Activated CD4-positive, alpha-beta T cell treated with anti-CD3 and anti-CD28 coated beads for 1 hour (primary cell): ENCODE measurements around the gene VAT1.
"Not testable (repeated sequence)": the region's sequence is repeated elsewhere in the genome, so short reads cannot be mapped to it uniquely, and the experiment has no call there.

Experiments
- DNase-seq: peaks from one replicate; pipeline ENCODE4 v3.0.0-alpha.2; 2020

VAT1 gene

DNA sequence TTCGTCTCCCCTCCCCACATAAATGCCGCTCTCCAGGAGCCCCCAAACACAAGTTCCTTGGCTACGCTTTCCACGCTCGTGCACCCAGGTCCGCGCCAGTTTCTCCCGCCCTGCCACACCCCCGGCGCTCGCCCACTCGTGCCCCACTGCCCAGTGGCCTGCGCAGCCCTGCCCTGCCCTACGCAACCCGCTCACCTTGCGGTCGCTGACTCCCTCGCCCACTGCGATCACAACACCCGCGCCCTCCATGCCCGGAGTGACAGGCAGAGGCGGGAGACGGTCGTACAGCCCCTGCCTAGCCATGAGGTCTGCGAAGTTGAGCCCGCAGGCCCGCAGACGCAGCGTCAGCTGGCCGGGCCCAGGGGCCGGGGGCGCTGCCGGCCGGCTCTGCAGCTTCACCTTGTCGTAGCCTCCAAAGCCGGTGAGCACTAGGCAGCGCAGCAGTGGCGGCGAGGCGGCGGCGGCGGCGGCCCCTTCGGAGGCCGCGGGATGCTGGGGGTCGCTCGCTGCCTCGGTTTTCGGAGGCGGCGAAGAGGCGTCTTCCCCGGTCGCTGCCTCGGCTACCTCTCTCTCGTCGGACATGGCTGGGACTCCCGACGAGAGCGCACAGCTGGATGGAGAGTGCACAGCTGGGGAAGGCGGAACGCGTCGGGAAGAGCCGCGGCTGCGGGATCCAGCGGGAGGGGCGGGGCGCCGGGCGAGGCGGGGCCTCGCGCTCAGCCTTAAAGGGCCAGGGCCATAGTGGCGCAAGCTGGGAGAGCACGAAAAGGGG is at the start of gene VAT1:
TSS of gene VAT1 (minus strand) at position 645 of the 772 bp plus-strand sequence. CDS start at position 582, 63 bp downstream.
- DNase-seq = peak; percentile 50

DNA sequence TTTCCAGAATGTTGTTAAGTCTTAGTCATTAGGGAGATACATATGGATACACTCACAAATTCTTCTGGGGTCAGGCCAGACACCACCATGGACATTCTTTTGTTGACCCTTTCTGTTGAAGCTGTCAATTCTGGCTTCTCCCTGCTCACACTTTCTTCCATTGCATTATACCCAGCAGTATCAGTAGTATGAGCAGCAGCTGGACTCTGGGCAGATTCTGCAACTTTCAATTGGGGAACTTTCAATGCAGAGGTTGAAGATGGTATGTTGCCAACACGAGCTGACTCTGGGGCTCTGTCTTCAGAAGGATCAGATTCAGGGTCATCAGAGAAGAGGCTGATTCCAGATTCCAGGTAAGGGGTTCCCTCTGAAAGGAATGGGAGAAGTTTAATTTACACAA is 48.7 kb upstream of the VAT1 start:
- no peak for DNase-seq

DNA sequence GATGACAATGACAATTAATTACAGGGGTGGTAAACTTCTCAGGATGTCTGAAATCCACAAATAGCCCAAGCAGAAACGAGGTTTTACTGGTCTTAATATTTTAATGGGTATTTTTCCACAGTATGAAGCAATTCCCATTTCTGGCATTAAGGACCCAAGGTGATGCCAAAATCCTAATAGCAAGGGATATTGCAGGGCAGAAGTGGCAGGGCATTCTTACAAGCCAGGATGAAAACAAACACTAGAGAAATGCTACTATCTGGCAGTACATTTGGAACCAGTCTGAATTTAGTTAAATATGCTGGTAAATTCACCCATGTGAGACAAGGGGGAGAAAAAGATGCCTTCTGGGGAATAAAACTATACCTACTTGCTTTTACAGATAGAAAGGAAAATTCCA is 48.1 kb upstream of the VAT1 start:
- no peak for DNase-seq

DNA sequence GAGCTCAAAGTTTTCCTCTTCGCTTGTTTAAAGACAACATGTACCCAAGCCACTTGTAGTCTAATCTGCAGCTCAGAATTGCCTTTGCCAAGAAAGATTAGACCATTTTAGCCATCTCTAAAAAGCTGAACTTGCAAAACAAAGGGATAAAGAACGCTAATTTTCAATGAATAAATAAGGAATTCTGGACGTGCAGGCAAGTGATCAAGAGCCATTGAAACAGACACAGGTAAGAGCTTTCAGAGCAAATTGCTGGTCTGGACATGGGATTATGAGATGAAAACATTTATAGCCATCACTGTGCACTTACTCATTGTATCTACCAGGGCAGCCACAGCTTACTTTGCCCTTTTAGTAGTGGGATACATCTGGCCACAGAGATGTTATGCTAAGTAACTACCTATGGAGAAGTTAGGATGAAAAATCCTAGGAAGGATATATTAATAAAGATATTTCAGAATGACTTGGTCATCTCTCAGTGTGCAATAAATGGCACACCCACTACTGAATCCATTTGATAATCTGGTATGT is 47.2 kb upstream of the VAT1 start:
- no peak for DNase-seq

DNA sequence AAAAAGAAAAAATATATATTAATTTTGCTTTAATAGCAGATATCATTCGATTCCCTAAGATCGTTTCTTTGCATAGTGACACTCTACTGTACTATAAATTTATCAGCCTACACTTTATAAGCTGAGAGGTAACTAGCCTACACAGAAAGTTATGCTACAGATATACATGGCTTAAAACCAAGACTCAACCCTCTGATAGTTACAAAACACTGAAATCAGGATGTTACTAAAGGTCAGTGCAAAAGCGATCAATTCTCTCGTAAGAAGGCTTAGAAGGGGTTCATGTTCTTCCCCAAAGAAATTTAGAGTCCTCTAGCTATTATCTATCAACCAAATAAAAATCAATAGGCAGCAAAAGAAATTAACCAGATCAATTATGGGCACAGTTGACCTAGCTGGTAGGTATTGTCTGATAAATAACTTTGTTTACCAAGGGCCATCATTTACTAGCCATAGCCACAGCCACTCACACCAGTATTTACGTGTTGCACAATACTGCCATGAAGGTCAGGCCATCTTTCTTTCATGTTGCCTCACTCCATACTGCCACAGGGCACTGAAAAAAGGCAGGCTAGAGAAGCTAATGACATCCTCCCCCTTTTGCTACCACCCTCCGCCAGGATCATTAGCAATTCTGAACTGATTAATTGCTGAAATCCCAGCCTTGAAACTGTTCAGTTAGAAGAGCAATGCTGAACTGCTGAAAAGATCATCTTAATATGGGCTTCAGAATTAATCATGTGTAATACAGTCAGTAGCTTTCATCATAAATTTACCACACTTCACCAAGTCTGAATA is 46.6 kb upstream of the VAT1 start:
- no peak for DNase-seq

DNA sequence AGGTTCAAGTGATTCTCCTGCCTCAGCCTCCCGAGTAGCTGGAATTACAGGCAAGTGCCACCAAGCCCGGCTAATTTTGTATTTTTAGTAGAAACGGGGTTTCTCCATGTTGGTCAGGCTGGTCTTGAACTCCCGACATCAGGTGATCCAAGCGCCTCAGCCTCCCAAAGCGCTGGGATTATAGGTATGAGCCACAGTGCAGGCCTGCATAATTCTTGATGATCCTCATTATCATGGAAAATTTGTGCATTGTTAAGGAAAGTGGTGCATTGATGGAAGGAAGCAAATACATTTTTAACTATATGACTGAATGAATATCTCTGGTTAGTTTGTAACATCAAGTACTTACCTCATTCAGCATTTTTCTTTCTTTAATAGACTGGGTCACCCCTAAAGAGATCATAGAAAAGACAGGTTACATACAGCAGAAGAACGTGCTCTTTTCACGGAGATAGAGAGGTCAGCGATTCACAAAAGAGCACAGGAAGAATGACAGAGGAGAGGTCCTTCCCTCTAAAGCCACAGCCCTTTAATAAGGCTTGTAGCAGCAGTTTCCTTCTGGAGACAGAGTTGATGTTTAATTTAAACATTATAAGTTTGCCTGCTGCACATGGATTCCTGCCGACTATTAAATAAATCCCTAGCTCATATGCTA is 40.9 kb upstream of the VAT1 start:
- no peak for DNase-seq

DNA sequence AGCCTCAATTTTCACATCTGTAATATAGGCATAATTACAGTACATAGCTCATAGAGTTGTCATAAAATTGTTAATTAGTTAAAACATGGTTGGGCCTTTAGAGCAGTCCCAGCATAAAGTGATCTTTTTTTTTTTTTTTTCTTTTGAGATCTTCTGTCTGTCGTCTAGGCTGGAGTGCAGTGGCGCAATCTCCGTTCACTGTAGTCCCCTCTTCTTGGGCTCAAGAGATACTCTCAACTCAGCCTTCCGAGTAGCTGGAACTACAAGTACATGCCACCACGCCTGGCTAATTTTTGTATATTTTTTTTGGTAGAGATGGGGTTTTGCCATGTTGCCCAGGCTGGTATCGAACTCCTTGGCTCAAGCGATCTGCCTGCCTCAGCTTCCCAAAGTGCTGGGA is 33.9 kb upstream of the VAT1 start:
- no peak for DNase-seq

DNA sequence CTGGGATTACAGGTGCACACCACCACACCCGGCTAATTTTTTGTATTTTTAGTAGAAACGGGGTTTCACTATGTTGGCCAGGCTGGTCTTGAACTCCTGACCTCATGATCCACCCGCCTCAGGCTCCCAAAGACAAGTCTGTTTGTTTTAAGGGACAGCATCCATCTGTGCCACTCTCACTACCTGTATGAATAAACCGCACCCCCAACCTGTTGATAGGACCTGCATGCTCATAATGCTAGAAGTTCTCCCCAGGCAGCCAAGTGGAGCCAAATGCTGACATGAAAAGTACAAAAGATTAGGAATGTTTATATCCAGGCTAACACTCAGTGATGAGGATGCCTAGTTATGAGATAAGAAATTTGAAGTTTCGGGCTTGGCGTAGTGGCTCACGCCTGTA is 30.8 kb upstream of the VAT1 start:
- not testable (repeated sequence) for DNase-seq

DNA sequence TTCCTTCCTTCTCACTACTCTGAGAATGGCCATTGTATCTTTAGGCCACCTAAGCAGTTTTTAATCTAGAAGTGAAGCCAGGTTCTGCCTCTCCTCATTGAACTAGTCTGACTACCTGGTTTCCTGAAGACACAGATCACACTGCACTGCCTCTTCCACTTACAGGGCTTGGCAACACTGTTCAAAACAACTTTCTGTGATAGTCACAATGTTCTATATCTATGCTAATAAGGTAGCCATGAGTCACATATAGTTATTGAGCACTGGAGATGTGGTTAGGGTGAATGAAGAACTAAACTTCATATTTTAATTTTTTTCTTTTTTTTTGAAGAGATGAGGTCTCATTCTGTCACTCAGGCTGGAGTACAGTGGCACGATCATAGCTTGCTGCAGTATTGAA is 29.8 kb upstream of the VAT1 start:
- DNase-seq = no peak

DNA sequence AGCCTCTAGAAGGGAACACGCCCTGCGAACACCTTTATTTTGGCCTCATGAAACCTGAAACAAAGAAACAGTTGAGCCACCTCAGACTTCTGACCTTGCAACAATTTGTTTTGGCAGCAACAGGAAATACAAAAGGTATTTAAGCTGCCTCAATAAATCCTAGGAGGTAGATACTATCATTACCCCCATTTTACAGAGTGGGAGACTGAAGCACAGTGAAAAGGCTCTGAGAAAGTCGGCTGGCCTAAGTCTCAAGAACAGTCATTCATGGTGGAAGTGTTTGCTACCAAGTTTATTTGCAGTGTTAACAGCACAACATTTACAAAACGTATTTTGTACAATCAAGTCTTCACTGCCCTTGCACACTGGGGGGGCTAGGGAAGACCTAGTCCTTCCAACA is 21.8 kb upstream of the VAT1 start:
- no peak for DNase-seq

DNA sequence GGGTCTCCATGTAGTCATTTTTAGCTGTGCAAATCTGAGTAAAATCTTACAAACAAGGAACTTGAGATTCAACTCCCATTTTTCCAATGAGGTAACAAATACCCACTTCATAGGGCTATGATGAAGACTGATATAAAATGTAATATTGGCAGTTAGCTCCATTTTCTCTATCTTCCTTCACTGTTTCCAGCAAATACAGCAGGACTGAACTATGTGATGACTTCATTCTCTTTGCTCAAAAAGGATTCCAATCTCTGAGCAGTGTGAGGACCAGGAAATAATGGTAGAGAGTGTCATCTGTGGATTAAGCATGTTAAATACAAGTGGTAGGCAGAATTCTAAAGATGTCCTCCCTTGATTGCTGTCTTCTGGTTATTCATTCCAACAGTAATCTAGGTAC is 21.1 kb upstream of the VAT1 start:
- DNase-seq = no peak

DNA sequence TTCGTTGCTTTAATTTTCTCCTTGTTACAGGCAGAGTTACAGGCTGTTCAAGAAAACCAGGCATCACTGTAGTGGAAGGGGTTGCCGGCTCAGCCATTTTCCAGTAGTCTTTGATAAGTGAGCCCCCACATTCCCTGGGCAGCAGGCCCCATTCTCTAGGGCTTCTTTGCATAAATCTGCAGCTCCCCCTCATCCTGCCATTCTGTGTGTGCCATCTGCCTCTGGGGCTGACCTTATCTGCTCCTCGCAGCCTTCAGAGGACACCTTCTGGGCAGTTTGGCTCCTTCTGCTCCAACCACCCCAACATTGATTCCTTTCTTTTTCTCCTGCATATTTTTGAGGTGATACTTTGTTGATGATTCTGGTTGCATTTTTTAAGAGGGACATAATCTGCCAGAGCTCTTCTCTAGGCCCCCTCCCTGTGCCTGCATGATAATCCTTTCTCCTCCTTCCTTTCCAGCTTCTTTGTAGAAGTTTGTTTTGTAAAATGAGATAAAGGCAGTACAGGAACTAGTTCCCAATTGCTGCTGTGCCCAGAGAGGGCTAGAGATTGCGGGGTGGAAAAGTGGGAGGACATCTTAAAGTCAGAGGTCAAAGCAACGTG is 19.9 kb upstream of the VAT1 start:
- no peak for DNase-seq

DNA sequence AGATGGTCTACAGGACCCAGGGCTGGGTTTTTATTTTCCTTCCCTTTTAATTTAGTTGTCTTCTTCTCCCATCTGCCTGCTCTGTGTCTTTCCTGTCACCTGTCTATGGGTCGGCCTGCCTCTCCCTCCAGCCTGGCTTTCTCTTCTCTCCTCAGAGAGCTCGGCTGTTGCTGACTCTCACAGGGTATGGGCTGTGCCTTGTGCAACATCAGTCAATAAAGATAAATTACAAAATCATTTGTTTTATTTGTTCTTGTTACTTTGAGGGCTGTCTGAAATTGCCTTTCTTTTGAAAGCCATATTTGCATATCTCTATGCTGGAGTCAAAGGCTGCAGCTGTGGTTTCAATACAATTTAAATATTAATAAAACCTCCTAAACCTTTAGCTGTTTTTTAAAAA is 18.5 kb upstream of the VAT1 start:
- no peak for DNase-seq

DNA sequence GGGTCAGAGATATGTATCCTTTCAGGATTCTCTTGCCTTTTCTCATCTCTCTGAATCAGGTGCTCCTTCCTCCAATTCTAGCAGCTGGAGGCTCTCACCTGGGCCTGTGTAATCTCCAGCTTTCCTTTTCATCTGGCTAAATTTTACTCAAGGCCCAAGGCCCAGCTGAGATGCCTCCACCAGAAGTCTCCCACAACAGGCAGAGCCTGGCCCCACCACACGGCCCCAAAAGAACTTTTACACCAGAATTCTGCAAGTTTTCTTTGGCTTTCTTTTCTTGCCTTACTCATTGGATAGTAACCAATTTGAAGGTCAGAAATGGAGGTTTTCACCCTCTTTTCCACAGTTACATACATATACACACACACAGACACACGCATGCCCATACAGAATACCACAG is 17.5 kb upstream of the VAT1 start:
- DNase-seq = no peak

DNA sequence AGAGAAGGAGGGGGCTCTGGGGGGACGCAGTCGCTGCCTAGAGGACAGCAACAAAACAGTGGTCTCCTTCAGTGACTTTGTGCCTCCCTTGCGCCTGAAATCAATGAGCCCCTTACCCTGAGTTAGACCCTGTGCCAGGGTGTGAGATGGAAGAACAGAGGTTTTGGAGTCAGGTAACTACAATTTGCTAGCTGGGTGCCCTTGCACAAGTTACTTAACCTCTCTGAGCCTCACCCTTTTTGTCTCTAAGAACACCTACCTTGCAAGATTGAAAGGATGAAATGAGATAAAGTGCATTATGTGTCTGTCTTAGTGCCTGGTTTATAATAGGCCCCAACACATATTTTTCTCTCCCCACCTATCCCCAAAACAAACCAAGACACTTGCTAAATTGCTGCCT is 12.7 kb upstream of the VAT1 start:
- DNase-seq = no peak

DNA sequence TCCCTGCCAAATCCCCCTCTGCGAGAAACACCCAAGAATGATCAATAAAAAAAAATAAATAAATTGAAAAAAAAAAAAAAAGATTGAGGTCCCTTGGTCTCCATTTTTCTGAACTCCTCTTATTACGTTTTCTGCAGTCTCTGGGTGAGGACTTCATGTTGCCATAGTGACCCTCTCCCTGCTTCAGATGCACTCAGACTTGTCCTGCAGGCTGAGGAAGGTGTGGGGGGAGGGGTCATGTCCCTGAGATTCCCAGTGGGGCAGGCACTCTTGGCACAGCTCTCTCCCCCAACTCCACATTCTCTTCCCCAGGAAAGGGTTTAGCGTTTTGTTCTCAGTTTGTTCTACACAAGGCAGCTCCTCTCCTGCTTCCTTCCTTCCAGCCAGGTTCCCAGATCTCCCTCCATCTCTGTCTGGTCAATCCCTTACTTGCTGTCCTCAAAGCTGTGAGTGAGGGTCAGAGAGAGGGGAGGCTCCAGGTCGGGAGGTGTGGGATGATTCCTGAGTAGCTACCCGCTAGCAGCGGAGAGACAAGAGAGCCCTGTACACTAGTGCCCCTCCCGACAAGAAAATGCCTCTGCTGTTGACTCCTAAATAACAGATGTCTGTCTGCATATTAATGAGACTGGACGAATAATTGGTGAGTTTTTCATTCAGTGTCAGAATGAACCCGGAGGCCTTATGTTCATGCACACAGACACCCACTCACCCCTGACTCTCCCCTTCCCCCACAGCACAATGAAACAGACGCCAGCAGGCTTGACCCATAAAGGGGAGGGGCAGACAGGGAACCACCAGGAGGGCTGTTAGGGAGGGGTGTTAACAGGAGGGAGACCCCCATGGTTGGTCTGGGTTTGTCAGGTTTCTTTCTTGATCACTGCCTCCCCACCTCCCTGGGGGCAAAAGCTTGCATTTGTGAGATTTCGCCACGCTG is 12.0 kb upstream of the VAT1 start:
- no peak for DNase-seq

DNA sequence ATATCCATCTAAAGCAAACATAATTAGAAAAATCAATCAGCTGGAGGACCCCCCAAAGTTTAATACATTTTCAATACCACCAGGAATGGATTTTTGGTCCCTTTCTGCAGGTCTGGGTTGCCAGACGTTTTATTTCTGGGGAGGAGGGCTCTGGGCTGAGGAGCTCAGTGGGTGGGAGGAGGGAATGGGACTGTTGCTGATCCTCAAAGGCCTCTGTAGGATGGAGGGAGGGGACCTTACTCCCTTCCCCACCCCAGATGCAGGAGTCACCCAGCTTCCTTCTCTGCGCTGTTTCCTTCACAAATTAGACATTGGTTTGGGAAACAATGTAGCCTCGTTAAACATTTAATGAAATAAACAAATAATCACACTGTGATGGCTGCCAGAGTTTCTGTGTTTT is 9.5 kb upstream of the VAT1 start:
- DNase-seq = no peak

DNA sequence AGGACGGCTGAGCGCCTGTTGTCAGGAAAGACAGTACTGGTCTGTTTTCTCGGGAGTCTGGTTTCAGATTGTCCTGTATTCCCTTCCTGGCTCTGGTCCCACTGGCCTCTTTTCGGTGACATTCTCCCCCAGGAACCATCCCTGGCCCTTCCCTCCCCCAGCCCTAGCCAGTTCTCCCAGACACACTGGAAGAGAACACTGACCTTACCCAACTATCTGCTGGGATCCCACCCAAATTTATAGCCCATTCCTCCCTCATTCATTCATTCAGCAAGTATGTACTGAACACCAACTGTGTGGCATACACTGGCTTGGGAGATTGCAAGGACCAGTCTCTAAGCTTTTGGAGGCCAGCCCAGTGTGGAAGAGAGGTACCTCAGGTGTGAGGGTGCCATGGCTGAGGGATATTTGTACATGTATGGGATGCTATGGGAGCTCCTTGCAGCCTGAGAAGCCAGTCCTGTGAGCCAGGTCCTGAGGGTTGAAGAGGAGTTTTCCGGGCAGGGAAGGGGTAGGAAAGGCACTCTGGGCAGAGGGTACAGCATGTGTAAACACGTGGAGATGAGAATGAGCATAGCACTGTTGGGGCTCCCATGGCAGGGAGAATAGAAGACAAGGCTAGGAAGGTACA is 8.1 kb upstream of the VAT1 start:
- DNase-seq = no peak

DNA sequence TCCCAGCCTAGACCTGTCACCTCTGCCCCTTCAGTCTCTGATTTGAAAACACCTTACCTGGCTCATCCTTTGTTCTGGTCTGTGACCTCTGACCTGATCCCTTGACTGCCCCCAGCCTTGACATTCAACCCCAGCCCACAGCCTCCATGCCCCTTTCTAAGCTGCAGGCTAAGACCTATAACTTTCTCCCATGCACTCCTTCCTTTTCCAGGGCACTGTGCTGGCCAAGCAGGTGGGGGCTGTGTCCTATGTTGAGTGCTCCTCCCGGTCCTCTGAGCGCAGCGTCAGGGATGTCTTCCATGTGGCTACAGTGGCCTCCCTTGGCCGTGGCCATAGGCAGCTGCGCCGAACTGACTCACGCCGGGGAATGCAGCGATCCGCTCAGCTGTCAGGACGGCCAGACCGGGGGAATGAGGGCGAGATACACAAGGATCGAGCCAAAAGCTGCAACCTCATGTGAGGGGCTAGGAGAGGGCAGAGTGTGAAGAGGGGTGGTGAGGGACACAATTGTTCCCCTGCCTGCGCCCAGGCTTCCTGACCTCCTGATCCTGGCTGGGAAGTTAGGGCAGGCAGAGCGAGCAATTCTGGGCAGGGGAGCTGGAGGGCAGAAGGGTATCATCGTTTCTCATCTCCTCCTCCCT is 6.2 kb upstream of the VAT1 start:
- no peak for DNase-seq

DNA sequence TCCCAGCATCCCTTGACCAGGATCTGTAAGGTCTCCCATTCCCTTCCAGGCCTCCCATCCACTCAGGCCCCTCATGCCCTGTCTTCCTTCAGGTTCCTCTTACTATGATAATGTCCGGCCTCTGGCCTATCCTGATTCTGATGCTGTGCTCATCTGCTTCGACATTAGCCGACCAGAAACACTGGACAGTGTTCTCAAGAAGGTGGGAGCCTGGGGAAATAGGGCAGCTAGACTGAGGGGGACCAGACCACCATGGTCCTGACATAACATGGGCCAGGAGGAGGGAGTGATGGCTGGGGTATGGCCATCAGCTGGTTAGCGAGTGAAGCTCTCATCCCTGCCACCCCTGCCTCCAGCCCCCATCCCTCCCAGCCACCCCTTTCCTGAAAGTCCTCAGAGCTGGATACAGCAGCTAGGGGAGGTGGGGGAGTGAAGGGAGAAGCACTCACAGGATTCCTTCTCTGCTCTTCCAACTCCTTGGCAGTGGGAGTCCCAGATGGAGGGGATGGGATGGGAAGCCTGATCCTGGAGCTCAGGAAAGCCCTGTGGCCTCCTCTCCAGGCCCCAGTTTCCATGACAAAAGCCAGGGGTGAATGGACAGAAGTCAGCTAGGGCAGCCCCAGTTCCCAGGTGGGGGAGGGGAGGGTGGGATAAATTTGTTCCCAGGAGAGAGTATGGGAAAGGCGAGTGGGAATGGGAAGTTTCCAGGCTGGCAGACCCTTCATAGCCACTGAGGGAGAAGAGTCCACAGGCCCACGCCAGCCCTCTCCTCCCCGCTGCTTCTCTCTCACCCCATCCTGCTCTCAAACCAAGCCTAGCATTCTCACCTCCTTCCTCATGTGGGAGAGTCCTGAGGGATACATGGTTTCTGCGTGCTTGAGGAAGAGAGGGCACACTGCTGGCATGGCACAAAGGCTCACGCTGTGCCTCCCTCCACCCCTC is 5.2 kb upstream of the VAT1 start:
- no peak for DNase-seq
